HG02852 (cell line): Measurements from ENCODE around the gene ARHGAP26.

ENCODE experiments used
- ATAC-seq: cut with Tn5 transposase; IDR thresholded peaks from one replicate; pipeline ENCODE4 v1.9.1; 2021; ENCODE audit warnings: mild to moderate bottlenecking, moderate library complexity; ENCODE audit not compliant: unreplicated experiment

Gene ARHGAP26

DNA sequence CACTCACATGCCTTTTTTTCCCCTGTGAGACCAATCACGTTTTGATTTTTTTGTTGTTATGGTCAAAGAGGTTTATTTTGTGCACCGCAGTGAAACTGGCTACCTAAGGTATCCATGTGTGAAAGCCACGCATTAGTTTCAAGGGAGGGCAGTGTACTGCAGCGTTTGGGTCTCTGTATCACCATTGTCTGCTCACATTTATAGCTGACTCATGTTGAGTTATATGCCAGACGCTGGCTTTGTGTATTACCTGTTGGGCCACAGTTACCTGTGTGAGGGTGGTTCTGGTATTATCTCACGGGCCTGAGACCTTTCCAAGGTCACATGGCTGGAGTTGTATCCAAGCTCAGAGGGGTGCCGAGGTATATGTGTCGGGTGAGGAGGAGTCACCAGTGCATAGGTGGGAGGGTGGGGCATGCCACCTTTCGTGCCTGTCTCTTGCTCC, 75.8 kb downstream of the ARHGAP26 start:
- ATAC-seq, result peak; percentile 57

DNA sequence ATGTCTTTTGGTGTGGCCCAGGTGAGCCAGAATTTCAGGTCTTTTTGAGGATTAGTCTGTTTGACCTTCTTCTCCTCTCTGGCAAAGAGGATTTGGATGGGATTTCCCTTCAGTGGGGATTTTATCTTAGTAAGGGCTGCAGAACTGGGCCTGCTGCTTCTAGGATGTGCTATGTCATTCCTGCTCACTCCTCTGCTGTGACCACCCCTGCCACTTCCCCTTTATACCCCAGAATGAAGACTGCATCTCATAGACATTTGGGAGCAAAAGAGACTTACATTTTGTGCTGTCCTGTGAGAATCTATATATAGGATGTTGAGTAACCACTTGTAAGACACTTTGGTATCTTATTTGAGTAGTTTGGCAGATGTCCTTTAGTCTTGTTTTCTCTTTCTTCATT, 76.2 kb downstream of the ARHGAP26 start:
- no peak for ATAC-seq

DNA sequence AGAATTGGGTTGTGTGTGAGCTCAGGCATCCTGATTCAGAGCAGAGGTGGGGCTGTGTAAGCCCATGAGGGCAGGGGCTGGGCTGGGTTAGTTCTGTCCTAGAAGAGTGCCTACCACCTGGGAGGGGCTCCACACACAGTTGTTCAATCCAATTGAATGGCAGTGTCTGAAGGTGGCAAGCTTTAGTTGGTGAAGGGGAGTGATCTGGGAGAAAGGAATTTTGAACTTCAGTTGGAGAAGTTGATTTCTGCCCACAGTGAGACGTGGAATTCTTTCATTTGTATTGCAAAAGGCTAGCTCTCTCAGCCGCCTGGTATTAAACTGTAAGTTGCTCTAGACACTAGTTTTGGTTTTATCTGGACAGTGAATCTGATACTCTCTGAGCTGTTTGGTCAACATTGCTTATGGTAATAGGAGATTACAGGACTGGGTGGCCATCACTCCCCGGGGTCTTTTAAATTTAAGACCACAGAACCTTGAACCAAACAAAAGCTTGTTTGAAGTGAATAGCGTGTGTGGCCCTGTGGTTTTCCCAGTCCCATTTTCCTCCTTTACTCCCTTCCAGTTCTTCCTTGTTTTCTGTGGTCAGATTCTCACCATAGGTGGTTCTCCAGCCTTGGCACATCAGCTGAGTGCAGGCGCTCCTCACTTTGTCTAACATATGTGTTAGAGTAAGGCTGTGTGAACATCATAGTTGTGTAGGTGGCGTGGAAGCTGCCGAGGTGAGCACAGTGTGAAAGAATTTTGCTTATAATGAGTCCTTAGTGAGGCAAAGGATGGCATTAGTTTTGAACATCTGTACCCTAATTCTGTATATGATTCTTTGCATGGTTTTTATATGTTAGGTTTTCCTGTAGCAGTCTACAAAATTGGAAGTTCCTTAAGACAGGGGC, 78.0 kb downstream of the ARHGAP26 start:
- ATAC-seq, result no peak

DNA sequence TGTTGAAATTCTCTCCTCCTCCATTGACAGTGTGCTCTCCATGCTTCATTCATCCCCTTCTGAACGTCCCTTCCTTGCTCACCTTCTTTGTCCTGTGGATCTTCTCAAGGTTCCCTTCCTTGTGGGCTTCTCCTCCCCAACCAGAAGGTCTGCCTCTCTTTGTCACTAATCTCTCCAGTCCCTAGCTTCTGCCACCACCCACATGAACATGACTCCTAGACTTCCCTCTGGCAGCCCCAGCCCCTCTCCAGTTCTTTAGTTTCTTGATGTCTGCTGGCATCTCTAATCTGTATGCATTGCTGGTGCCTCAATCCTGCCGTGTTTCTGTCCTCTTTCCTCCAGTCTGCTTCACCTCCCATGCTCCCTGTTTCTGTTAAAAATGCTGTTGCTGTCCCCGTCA, 79.3 kb downstream of the ARHGAP26 start:
- no peak for ATAC-seq

DNA sequence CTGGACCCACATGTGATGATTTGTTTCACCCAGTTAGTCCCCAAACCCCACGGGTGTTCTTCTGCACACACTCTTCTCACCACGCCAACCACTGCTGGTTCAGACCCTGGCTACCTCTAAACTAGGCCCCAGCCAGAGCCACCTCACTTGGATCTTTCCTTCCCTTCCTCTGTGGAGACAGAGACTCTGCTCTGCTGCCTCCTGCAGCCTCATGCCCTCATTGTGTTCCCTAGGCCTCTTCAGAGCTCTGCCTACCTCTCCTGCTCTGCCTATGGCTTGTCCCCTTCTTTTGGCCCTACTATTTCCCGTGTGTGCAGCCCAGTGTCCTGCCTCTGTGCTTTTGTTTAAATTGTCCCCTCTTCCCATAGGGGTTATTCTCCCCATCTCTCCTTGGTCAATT, 79.7 kb downstream of the ARHGAP26 start:
- ATAC-seq, result no peak

DNA sequence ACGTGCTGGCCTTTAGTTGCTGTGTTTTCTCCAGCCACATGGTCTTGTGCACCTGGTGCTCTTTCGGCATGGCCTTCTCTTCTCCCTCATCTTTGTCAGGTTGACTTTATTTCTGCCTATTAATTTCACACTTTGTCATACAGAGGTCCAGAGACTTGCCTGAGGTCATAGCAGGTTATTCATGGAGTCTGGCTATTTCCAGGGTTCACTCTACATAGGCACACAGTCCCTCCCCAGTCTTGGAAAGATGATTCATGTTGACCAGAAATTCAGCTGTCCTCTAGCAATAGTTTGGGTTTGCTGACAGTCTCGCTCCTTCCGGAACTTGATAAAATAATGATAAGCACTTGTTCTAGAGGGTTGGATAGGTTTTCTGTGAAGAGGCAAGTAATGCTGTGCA, 81.6 kb downstream of the ARHGAP26 start:
- ATAC-seq, result no peak

DNA sequence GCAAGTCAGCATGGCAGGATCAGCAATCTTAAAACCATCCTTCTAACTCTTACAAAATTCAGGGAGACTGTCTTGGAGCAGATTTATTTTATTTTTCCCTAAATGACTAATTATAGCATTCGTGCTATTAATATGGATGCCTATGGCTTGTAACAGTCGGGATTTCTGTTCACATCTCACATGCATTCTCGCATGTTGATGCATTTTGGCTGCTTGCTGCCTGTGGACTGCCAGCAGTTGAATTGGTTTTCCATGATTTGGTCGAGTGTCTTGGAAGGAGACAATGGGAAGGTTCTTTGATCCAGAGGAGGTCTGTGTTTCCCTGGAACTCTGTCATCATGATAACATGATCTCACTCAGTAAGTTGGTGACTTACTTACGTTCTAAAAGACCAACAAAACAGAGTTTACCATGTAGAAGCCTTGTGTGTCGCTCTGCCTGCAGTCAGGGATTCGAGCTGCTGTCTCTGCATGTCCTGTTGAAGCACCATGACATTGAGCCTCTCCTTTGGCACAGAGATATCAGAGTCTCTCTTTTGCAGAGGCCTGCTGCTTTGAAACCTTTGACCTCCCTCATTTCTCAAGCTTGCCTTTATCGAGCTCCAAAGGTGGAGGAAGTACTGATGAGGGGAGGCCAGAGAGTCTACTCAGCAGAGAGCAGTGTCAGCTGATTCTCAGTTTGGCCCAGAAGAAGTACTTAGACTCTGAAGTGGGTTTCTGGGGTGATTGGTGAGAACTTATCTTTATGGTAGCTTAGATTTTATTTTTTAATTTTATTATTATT, 82.4 kb downstream of the ARHGAP26 start:
- no peak for ATAC-seq

DNA sequence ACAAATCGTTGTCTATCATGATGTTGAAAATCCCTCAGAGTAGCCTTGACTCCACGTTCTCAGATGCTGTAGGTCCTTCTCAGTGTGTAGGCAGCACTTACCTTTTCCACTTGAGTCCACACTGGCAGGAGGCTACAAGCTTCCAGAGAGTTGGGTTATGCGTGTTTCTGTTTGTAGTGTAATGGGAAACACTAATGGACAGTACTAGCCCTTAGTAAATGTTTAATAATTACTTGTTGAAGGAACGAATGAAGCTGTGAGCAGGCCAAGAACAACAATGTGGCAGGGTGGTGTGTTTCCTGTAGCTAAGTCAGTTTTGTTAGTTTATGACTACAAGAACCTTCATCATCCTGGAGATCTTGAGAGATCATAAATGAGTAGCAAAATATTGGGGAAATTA, 83.5 kb downstream of the ARHGAP26 start:
- ATAC-seq, result no peak

DNA sequence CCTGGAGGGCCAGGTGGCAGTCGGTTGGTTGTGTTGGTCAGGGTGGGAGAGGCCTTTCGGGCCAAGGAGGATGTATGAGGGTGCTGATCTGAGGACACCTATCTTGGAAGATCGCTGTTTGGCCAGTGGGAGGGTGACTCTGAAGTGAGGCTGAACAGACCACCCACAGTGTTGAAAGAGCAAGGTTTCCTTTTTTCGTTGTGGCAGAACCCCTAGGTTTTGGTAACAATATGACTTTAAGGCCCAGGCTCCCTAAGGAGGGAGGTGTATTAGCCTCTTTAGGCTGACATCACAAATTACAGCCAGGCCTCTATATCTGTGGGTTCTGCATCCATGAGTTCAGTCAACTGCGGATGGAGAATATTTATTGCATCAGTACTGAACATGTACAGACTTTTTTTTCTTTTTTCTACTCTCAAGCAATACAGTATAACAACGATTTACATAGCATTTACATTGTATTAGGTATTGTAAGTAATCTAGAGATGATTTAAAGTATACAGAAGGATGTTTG, 86.1 kb downstream of the ARHGAP26 start:
- no peak for ATAC-seq

DNA sequence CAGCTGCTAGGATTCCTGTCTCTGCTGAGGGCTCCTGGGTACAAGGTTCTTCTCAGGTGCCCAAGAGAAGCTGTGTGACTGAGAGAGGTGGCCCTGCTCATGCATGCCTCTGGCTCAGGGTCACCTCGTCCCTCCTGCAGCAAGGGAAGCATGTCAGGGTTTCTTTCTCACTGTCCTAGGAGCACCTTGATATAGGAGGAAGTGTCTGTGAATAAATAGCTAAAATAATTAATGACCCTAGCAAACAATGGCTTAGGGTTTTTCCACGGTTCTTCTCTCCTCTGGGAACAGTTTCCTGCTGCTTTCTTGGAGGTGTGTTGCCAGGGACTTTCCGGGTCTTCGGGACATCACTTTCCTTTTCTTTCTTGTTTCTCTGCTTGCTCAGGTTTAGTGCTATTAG, 87.2 kb downstream of the ARHGAP26 start:
- ATAC-seq, result no peak

DNA sequence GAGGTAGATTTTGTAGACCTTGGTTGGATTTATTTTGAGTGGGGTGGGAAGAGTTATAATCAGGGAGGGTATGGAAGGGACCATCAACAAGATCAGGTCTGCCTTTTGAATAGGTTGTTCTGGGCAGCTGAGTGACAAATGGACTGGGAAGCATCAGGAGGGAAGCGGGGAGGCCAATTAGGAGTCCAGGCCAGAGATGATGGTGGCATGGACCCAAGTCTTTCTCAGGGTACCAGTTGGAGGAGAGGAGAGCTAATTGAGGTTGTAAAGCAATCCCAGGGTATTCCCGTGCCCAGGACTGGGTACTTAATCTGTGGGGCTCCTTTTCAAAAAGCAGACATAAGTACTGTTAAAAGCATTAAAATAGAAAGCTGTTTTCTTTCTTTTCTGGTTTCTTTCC, 88.9 kb downstream of the ARHGAP26 start:
- ATAC-seq, result no peak

DNA sequence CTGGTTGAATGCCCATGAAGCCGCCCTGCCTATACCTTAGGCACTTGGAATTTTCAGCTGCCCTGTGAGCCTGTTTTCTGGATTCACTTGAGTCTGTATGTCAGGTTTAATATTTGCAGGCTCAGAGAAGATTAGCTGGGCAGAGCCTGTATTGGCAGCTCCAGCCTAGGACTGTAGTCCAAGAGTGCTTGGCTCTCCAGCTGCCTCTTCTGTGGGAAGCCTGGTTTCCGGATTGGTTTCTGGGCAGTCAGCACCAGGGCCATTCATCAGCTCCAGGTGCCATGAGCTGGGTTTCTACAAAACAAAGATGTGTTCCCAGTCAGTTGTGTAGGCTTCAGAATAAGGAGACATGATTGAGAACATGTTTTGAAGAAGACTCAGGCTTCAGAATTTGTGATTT, 90.1 kb downstream of the ARHGAP26 start:
- no peak for ATAC-seq

DNA sequence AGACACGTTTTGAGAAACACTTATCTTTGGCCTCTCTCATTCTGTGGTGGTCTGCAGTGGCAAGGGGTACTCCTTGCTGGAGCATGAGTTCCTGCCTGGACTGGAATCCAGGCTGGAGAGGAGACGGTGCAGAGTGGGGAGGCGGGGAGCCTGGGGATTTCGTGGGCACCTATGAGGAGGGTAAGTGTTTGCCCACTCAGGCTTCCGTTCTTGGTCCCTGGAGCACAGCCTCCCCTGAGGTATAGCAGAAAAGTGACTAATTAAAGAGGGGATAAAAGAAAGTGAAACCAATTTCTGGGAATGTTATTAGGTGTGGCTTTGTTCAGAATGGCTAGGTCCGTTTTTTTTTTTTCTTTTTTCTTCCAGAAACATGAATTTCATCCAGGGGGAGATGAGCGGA, 90.8 kb downstream of the ARHGAP26 start:
- ATAC-seq, result no peak

DNA sequence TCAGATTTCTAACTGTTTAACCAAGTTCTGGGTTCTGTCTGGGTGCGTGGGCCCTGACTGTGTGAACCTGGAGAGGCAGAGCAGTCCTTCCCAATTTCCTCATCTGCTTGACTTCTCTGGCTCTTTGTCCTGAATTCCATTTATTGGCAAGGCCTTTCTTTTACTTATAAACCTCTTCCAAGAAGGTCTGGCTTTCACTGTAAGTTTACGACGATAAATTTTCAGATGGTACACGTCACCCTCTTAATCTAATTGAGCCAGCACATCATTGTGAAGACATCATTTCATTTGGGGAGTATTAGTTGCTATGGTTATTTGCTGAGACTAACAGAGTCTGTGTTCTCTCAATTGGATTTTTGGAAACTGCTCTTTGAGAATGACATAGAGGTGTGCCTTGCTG, 92.4 kb downstream of the ARHGAP26 start:
- ATAC-seq, result no peak

DNA sequence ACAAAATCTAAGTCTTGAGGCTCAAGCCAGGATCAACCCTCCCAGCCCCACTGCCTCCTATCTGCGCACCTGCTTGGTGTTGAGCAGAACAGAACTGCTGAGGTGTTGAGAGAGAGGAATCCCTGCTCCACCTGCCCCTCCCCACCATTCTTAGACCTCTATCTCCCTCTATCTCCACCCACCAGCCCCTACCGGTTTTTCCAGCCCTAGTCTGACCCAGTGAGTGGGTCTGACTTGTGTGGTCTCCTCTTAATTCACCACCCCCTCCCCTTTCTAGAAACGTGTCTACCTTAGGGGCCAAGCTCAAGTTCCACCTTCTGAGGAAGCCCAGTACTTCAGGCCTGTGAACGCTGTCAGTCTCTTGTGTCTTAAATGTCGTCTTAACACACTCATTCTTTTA, 93.7 kb downstream of the ARHGAP26 start:
- ATAC-seq, result no peak

DNA sequence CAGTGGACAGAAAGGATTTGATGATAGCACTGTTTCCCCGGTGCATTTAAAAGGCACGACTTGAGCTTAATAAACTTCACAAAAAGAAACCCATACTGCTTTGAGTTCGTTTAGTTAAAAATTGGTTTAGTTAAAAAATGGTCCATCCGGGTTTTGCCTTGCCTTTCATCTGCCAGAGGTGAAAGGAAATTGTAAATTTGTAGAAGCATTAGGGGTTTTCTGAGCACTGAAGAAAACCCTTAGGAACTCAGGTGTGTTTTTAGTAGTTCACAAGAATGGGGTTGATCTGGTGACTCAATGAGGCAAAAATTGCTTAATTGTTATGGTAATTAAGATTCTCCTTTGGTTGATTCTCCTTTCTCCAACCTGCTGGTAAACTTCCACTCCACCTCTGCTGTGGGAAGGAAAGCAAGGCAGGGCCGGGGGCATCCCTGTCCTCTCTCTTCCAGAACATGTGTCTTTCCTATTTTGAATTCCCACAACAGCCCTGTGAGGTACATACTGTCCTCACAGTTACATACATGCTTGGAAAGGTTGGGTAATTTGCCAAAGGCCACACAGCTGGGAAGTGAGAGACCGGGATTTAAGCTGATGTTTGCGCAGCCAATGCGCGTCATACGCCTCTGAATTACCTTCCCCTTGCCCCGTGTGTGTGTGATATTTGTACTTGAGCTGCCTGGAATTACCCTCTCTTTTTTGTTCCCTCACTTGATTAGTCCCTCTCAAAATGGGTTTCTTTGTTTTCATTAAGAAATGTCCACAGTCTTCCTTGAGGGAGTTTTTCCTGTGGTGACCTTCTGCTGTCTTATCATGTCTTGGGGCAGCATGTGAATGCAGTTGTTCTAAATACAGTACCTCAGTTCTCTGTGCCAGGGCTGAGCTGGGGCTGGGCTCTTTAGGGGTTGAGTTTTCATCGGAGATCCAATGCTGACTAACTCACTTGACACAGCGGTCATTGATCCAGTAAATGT, 94.4 kb downstream of the ARHGAP26 start:
- ATAC-seq, result no peak

DNA sequence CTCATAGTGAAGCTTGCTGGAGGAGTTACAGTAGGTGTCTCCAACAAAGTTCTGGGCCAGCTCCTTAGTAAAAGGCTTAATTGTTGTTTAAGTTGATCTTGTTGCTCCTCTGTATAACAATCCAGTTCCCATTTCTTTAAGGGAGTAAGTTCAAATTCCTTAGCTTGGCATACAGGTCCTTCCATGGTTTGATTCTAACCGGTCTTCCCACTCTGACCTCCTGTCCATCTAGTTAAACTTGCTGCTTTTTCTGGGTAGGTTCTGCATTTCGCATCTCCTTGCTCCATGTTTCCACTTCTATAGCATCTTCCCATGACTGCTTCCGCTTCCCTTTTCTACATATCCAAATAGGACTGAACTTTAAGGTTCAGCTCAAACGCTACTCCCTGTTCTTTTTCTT, 95.5 kb downstream of the ARHGAP26 start:
- no peak for ATAC-seq

DNA sequence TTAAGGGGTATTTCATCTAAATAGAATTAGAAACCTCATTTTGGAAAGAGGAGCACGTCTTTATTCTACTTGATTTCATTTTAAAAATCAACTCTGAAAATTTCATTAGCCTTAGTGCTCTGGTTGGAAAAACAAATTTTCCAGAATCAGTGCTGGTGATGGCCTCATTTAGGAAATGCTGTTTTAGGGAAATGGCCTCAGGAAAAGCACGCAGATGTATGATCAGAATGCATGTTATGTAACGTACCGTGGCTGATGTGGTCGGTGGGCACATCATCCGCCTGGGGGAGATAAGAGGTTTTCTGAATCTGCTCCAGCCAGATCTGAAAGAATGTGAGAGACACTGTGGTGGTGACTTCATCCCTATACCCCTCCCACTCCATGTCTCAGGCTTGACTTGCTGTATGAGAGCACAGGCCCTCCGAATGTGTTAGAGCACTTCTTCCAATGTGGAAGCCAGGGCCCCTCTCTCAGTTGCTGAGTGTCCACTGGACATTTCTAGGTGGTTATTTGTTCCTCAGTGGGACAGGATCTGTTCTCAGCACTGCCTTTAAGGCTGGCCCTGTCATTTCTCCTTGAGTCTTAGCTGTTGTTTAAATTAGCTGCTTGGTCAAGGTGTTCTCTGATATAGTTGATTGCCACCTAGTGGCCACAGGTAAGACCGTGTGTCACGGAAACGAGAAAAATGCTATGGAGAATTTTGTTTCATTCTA, 96.5 kb downstream of the ARHGAP26 start:
- ATAC-seq, result no peak

DNA sequence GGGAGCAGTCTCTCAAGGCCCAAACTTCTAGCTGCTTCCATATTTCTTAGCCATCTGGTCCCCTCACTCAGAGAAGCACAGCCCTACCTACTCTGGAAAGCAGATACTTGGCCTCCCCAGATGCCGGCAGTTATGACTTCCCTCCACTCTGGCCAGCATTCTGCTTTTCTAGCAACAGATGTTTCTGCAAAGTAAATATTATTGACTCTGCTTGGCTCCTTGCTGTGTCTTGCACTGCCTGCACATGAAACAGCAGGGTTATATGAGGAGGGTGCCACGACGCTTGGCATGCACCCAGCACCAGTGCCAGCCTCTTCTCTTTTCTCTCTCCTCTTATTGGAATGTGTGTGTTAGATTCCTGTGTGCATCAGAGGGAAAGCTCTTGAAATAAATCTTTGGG, 99.7 kb downstream of the ARHGAP26 start:
- ATAC-seq, result no peak
